Left colon (tissue), 2 donors: ENCODE data around the gene CLTB. TPM values are rescaled to one million over a fixed set of nuclear protein-coding genes. Genes with fewer than 3 reads are reported as not detected.
A peak's percentile ranks its signal among the peaks of the same experiment; 100 is the strongest.

Experiments used
- ATAC-seq: fragments of 200-7000 bp; cut with Tn5 transposase; one replicate; pipeline ENCODE4 v1.9.1; 2020; ENCODE audit warnings: mild to moderate bottlenecking, moderate library complexity
- DNase-seq, 2 donors: peaks; one replicate each; pipeline ENCODE4 v3.0.0-alpha.2; 2020
- intact Hi-C, 2 donors: fragments of 100-400 bp; cut with DNase I in 1 of 2; cut with micrococcal nuclease in 1 of 2; formaldehyde crosslinking; loops; one replicate each; pipeline versions ENCODE4 v1.11.2 to v1.14.0; 2022; cut with DNase I, micrococcal nuclease
- total RNA-seq, 2 donors: library from RNA; stranded (reverse); fragmentation: NEBNext Ultra II Directional; extraction: Animal tissue kit (Norgen Biotek cat#: 25700); gene quantifications; one replicate each; pipeline ENCODE4 v1.2.1, GENCODE V29; 2021
- donor health status: DM: no; HTN: no; CAD: no.
- donor health status: DM: yes; HTN: yes; CAD: no.

Gene CLTB
- total RNA-seq, 2 donors from 2014 or later = 279 to 282 TPM

- intact Hi-C loops = no loop called here
Measured at GRCh38 chr5:176388444-176389134, 27.8 kb downstream of the CLTB start, which contains the start of the genes HIGD2A and NOP16. Gene HIGD2A, plus strand, starts transcription at chr5:176388751. Its CDS starts 69 bp downstream, at chr5:176388820. Gene NOP16, minus strand, starts transcription at chr5:176388598. Its CDS starts 59 bp downstream, at chr5:176388539.

GRCh38 chr5:176388003-176388443 lies 28.3 kb downstream of the CLTB start:
- DNase-seq (no peak), ATAC-seq (no peak)
- intact Hi-C loops = no loop called here

More at GRCh38 chr5:176388444-176389134, 27.8 kb downstream of the CLTB start, which contains the start of the genes HIGD2A and NOP16:
- DNase-seq (peak; percentile 100), ATAC-seq (peak; percentile 89)

- DNase-seq = no peak
- intact Hi-C loops = no loop called here
- no peak for ATAC-seq
Measured at GRCh38 chr5:176387384-176387925, 28.9 kb downstream of the CLTB start.

- intact Hi-C loops = no loop called here
- ATAC-seq = no peak
- no peak for DNase-seq
Measured at GRCh38 chr5:176386491-176386890, 29.8 kb downstream of the CLTB start.

- intact Hi-C loops = no loop called here
- DNase-seq (no peak), ATAC-seq (no peak)
Measured at GRCh38 chr5:176384991-176385390, 31.3 kb downstream of the CLTB start.

- DNase-seq (no peak), ATAC-seq (no peak)
- intact Hi-C loops = no loop called here
Measured at GRCh38 chr5:176384366-176384930, 31.9 kb downstream of the CLTB start.

- ATAC-seq (no peak), DNase-seq (no peak)
- intact Hi-C loops = no loop called here
Measured at GRCh38 chr5:176383961-176384360, 32.4 kb downstream of the CLTB start.

GRCh38 chr5:176383248-176383905 lies 33.0 kb downstream of the CLTB start:
- DNase-seq = no peak
- intact Hi-C loops = no loop called here
- ATAC-seq = no peak

GRCh38 chr5:176382721-176383120 lies 33.6 kb downstream of the CLTB start:
- intact Hi-C loops = no loop called here
- ATAC-seq = no peak
- DNase-seq = no peak

GRCh38 chr5:176381979-176382378 lies 34.4 kb downstream of the CLTB start:
- ATAC-seq (no peak), DNase-seq (no peak)
- intact Hi-C loops = no loop called here

GRCh38 chr5:176381423-176381822 lies 34.9 kb downstream of the CLTB start:
- DNase-seq (no peak), ATAC-seq (no peak)
- intact Hi-C loops = no loop called here

- no peak for ATAC-seq
- intact Hi-C loops = no loop called here
- DNase-seq = no peak
Measured at GRCh38 chr5:176379881-176380280, 36.5 kb downstream of the CLTB start.

GRCh38 chr5:176373100-176373818 lies 43.1 kb downstream of the CLTB start:
- DNase-seq = no peak
- intact Hi-C loops = no loop called here
- no peak for ATAC-seq

GRCh38 chr5:176371621-176372539 lies 44.5 kb downstream of the CLTB start:
- ATAC-seq (no peak), DNase-seq (no peak)
- intact Hi-C loops = no loop called here

GRCh38 chr5:176369934-176370711 lies 46.2 kb downstream of the CLTB start:
- DNase-seq = no peak
- intact Hi-C loops = no loop called here
- no peak for ATAC-seq

- intact Hi-C loops = no loop called here
- DNase-seq (no peak), ATAC-seq (no peak)
Measured at GRCh38 chr5:176368726-176369125, 47.6 kb downstream of the CLTB start.

- DNase-seq = no peak
- no peak for ATAC-seq
- intact Hi-C loops = no loop called here
Measured at GRCh38 chr5:176366232-176366894, 50.0 kb downstream of the CLTB start.
